NCI-H1694 (cell line): ENCODE data around the gene INTS11.

ENCODE experiments used
- DNase-seq: peaks from one replicate; lab custom pipeline; 2025; lab: John Stamatoyannopoulos, UW

INTS11 gene

DNA sequence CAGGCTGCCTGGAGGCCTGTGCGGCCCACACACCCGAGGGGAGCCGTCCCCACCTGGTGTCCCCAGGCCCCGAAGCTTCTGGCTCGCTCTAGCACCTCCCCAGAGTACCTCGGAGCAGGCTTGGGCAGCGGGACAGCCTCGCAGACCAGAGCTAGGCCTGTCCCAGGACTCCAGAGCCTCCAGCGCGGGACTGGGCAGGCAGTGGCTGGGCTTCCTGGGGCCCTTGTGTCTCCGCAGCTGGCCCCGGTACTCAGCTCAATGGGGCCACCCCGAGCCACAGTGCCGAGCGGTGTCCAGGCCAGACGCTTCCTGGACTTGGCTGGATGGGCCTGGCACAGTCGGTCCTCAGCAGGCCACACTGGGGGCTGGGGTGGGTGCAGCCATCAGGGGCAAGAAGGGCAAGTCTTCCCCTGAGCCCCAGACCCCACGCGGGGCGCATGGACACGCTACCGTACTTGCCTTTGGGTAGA lies 39.3 kb downstream of the INTS11 start:
- no peak for DNase-seq

- DNase-seq: no peak
These were observed 40.0 kb downstream of the INTS11 start for GRCh38 chr1:1284221-1285101.

- no peak for DNase-seq
These were observed 40.6 kb downstream of the INTS11 start for GRCh38 chr1:1283821-1284220.

GRCh38 chr1:1282998-1283397 lies 41.5 kb downstream of the INTS11 start:
- no peak for DNase-seq

- no peak for DNase-seq
These were observed 42.7 kb downstream of the INTS11 start for GRCh38 chr1:1281533-1282321.

DNA sequence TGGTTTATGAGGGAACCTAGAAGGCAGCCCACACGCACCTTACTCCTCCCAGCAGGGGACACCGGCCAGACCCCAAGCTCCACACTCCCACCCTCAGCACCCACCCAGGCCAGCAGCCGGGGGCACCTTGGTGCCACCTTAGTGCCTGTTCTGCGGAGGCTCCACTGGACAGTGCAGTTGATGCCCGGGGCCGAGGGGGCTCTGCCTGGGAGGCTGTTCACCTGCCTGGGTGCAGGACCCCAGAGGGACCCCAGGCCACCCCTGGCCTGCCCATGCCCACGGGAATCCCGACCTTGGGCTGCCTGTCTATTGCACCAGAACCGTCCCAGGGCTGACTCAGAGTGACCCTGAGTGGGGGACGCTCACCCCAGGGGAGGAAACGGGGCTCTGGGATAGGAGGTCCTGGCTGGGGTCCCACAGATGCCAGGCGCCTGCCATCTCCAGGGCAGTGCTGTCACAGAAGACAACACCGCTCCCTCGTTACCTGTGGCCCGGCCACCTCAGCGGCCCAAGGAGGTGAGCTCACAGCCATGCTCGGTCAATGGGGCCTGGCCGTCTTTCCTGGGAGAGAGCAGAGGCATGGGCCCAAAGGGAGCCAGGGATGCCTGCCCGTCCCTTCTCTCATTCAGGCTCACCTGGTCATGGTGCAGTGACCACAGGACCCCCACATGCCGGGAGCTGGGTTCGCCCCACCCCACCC lies 43.5 kb downstream of the INTS11 start:
- DNase-seq: no peak

- no peak for DNase-seq
These were observed 45.4 kb downstream of the INTS11 start for GRCh38 chr1:1279028-1279427.

GRCh38 chr1:1278620-1279019 lies 45.8 kb downstream of the INTS11 start:
- no peak for DNase-seq

- no peak for DNase-seq
These were observed 48.6 kb downstream of the INTS11 start for GRCh38 chr1:1275836-1276235.

DNA sequence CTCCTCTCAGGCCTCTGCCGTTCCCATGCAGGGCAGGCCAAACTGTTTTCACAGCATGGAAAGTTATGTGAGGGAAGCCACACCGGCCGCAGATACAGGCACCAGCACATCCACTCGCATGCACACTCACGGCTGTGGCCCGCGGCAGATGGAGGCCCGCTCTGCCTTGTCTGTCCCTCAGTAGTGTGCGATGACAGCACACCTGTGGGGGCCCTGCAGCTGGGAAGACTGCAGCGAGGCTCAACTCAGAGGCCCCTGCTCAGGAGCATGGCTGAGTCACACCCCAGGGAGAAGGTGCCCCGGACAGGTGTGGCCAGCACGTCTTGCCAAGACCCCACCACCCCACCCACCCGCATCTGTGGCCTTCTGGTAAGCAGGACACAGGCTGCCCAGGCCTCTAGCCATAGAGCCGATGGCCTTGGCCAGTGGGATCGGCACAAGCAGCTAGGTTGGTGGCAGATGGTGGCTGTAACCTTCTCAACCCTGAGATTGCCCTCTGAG lies 49.5 kb downstream of the INTS11 start:
- no peak for DNase-seq

DNA sequence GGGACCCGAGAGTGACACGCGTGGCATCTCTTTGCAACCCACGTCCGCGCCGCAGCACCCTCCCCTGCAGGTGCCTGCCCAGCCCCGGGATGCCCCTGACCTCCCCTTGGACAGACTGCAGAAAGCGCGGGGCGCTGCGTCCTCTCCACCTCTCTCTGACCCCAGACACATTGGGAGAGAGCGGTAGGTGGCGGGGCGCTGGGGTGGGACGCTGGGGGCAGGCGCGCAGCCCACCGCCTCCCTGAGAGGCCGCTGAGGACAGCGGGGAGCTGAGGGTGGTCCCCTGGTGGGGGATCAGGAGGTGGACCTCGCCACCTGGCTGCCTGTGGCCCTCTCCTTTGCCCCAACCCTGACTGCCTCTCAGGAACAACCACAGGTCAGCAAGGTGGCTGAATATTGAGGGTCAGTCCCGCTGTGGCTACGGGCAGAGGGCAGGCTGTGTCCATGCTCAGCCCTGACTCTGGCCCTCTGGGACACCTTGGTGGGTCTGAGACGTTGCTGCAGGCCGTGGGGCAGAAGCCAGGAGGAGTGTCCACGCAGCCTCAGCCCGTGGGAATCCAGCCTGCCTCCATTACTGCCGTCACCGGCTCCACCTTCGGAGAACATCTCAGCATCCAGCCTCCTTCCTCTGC lies 50.0 kb downstream of the INTS11 start:
- DNase-seq: no peak

- peak; percentile 28 for DNase-seq
These were observed 50.8 kb downstream of the INTS11 start, which contains the start of gene UBE2J2 for GRCh38 chr1:1273512-1274298. Gene UBE2J2 (minus strand): TSS chr1:1273854. CDS start chr1:1267992, 5,862 bp downstream.

DNA sequence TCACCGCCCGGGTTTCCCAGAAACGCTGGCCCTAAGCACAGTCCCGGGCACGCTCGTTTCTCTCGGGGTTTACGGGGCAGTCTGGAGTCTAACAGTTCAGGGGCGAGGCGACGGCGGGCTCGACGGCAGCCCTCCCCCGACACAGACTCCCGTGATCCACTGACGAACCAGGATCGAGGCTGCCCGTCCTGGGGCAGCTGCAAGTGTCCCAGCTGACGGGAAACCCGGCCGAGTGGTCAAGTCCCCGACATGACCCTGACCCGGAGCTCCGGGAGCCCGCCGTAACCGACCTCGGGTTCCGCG lies 51.3 kb downstream of the INTS11 start:
- DNase-seq: no peak

DNA sequence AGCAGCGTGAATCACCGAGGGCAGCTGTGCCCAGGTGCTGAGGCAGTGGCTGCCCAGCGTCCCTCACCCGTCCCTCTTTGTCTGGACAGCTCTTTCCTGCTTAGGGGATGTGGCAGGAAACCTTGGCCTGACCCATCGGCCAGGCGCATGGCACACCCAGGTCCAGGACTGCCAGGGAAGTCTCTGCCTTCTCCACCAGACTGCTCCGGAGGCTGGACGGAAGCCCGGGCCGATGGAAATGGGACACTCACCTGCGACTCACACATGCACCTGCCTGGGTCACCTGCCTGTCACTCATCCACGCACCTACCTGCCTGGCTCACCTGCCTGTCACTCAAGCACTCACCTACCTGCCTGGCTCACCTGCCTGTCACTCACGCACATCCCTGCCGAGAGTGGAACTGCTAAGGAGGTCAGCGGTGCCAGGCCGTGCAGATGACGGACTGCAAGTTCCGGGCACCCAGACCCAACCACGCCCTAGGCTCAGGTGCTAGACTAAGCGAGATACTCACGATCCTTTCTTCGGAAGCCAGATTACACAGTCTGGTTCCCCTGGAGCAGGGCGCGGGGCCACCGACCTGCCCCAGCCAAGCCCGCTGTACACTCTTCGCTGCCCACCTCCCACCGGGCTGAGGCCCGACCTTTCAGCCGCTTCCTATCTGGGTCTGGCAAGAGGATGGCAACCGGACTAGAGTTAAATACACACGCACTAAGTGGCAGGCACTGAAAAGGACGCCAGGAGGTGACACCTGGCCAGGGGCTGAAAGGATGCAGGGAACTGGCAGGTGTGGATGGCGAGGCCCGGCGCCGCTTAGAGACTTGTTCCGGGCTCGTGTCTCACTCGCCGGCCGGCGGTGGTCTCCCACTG lies 51.9 kb downstream of the INTS11 start:
- DNase-seq: no peak

GRCh38 chr1:1270813-1271212 lies 53.6 kb downstream of the INTS11 start:
- no peak for DNase-seq

GRCh38 chr1:1268284-1268682 lies 56.2 kb downstream of the INTS11 start:
- DNase-seq: no peak

DNA sequence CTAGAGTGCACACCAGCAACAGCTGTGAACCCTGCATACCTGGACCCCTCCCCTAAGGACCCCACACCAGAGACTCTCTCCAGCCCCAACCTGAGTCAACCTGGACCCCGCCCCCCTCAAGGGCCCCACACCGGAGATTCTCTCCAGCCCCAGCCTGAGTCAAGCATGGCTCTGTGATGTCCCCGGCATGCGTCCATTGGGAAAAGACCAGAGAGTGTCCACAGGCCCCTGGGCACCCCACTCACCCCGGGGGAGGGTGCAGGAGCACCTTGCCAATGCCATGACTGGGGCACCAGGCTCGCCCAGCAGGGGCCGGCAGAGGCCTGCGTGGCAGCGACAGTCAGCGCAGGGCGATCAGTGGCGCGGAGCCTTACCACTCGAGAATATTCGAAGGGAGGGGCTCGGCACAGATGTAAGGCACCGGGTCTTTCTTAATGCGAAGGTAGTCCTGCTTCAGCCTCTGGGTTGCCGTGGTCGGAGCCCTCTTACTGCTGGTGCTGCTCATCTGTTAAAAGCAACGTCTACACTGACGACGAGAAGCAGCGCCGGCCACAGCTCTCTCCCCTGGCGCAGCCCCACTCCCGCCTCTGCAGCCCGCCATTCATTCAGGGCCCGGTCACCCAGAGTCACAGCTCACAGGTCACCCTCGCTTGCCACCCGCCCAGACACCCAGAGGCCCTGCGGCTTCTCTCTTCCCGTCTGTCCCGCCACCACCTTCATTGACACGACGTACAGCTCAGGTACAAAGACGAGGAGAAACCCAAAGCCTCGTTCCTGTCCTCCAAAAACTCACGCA lies 56.8 kb downstream of the INTS11 start:
- no peak for DNase-seq

GRCh38 chr1:1264868-1265272 lies 59.6 kb downstream of the INTS11 start:
- DNase-seq: peak; percentile 11

GRCh38 chr1:1264026-1264425 lies 60.4 kb downstream of the INTS11 start:
- DNase-seq: no peak
